ENCODE data around the gene DNAJB12.

The DNAJB12 gene

DNA sequence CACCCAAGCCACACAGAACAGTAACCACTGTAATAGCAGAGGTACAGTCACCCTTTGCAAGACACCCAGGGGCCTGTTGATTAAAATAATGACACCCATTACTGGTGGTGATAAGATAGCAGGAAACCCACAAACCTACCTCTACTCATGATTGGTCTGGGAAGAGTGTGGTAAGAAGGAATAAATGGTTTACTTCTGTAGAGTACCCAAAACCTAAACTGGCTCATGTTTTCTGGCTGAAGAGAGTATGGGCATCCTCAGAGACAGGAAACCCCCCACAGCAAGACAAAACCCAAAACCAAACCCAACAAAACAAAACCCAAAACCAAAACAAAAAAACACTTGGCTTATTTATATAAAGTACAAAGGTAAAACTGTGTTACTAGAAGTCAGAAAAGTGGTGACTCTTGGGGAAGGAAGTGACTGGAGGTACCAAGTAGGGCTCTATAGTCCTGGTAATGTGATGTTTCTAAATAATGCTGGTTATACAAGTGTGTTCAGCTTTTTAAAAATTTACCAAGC lies 15.5 kb upstream of the DNAJB12 start:
- H3K4me3 ChIP-seq (ENCODE audit: low read length): no peak overlapping the region
- TF ChIP-seq, protein P1, sequence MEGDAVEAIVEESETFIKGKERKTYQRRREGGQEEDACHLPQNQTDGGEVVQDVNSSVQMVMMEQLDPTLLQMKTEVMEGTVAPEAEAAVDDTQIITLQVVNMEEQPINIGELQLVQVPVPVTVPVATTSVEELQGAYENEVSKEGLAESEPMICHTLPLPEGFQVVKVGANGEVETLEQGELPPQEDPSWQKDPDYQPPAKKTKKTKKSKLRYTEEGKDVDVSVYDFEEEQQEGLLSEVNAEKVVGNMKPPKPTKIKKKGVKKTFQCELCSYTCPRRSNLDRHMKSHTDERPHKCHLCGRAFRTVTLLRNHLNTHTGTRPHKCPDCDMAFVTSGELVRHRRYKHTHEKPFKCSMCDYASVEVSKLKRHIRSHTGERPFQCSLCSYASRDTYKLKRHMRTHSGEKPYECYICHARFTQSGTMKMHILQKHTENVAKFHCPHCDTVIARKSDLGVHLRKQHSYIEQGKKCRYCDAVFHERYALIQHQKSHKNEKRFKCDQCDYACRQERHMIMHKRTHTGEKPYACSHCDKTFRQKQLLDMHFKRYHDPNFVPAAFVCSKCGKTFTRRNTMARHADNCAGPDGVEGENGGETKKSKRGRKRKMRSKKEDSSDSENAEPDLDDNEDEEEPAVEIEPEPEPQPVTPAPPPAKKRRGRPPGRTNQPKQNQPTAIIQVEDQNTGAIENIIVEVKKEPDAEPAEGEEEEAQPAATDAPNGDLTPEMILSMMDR (conservative IDR thresholded peaks at IDR 0.05; ENCODE audit: low read depth, low read length): no peak
- DNase-seq (ENCODE audit: low read depth): no peak

GRCh38 chr10:72367301-72367960 lies 12.7 kb upstream of the DNAJB12 start:
- no peak overlapping the region for H3K4me3 ChIP-seq (ENCODE audit: low read length)
- DNase-seq (ENCODE audit: low read depth): no peak
- TF ChIP-seq, protein P1 (conservative IDR thresholded peaks at IDR 0.05; ENCODE audit: low read depth, low read length): no peak

DNA sequence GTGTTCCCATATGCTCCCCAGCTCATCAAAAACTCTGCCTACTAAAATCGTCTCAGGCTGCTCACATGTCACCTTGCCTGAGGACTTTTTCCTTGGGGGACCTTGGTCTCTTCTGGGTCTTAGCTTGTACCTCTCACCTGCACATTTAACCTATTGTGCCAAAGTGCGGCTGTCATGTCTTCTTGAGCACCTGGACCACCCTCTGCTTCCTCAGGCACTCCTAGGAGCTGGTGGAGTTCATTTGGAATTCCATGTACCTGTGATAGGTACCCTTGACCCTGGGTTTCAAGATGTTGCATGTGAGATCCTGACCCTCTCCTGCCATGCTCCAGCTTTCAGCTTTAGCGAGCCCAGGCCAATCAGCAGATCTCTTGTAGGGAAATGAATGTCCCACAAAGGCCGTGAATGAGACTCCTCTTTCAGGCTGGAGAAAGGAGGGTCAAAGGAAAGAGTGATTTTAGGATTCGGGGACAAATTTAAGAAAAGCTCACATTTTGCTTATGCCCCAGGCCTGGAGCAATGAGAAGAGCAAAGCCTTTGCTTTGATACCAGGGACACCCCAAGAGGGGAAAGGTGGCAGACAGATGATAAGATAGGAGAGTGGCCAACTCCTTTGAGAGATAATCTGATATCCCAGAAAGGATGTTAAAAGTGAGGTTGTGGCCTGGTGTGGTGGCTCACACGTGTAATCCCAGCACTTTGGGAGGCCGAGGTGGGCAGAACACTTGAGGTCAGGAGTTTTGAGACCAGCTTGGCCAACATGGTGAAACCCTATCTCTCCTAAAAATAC lies 10.6 kb upstream of the DNAJB12 start:
- TF ChIP-seq, protein P1 (conservative IDR thresholded peaks at IDR 0.05; ENCODE audit: low read depth, low read length): no peak
- no peak for DNase-seq (ENCODE audit: low read depth)
- no peak overlapping the region for H3K4me3 ChIP-seq (ENCODE audit: low read length)

GRCh38 chr10:72364239-72364777 lies 9.6 kb upstream of the DNAJB12 start:
- no peak overlapping the region for H3K4me3 ChIP-seq (ENCODE audit: low read length)
- TF ChIP-seq, protein P1 (conservative IDR thresholded peaks at IDR 0.05; ENCODE audit: low read depth, low read length): peak; percentile 98
- peak; percentile 81 for DNase-seq (ENCODE audit: low read depth)

DNA sequence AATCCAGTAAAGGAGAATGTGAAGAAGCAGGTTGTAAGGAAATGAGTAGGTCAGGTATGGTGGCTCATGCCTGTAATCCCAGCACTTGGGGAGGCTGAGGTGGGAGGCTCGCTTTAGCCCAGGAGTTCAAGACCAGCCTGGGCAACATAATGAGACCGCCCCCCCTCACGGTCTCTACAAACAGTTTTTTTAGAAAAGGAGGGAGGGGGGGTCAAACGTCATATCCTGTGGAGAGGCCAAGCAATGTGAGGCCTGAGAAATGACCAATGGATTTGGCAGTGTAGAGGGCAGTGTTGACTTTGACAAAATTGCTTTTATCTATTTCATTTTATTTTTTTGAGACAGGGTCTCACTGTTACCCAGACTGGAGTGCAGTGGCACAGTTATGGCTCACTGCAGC lies 2.3 kb upstream of the DNAJB12 start:
- no peak overlapping the region for H3K4me3 ChIP-seq (ENCODE audit: low read length)
- no peak for DNase-seq (ENCODE audit: low read depth)
- TF ChIP-seq, protein P1 (conservative IDR thresholded peaks at IDR 0.05; ENCODE audit: low read depth, low read length): no peak

- TF ChIP-seq, protein P1 (conservative IDR thresholded peaks at IDR 0.05; ENCODE audit: low read depth, low read length): no peak
- DNase-seq (ENCODE audit: low read depth): no peak
- no peak overlapping the region for H3K4me3 ChIP-seq (ENCODE audit: low read length)
Observed at GRCh38 chr10:72356115-72356514, 1.4 kb upstream of the DNAJB12 start.

Measured in retinal pigment epithelial cell (primary cell).